Muscle of leg (tissue), 11 donors: ENCODE data around the gene PTGR3. TPM values are rescaled to one million over a fixed set of nuclear protein-coding genes. Genes with fewer than 3 reads are reported as not detected.

Experiments used
- DNase-seq: peaks from one replicate; pipeline ENCODE4 v3.0.0; 2013
- H3K27ac ChIP-seq: one replicate; pipeline ENCODE4 v1.5.1; 2013; ENCODE audit warnings: mild to moderate bottlenecking, low read length, control low read depth
- H3K27me3 ChIP-seq: one replicate; pipeline ENCODE4 v1.6.1; 2013; ENCODE audit warnings: low read length; ENCODE audit not compliant: control insufficient read depth, insufficient read depth
- H3K36me3 ChIP-seq: one replicate; pipeline ENCODE4 v1.6.1; 2013; ENCODE audit warnings: low read length; ENCODE audit not compliant: control insufficient read depth, insufficient read depth
- H3K4me1 ChIP-seq: one replicate; pipeline ENCODE4 v1.6.1; 2013; ENCODE audit warnings: low read length; ENCODE audit not compliant: control insufficient read depth, insufficient read depth
- H3K4me3 ChIP-seq: one replicate; pipeline ENCODE4 v1.5.1; 2013; ENCODE audit warnings: low read length, control low read depth
- H3K9me3 ChIP-seq: replicated peaks from 2 replicates; pipeline ENCODE4 v1.6.1; 2013; ENCODE audit warnings: low read depth, low read length; ENCODE audit not compliant: control insufficient read depth
- WGBS: methylation state at CpG from one replicate; pipeline ENCODE4 v1.1.5; 2013; ENCODE audit warnings: missing lambda C conversion rate; ENCODE audit not compliant: insufficient coverage; 5-methylcytosine and 5-hydroxymethylcytosine counted together
- polyA plus RNA-seq, 8 donors: library from polyadenylated mRNA; unstranded; fragments of 120-200 nt; gene quantifications; one replicate each; pipeline versions ENCODE4 v1.2.1 to v1.2.3, GENCODE V29; 2013; ENCODE audit warnings: inconsistent platforms in 1 of 8, low replicate concordance in 1 of 8; ENCODE audit not compliant: insufficient read length in 8 of 8, insufficient read depth in 1 of 8
- total RNA-seq: library from RNA; stranded (reverse); fragments of 120-200 nt; gene quantifications from one replicate; pipeline ENCODE4 v1.2.4, GENCODE V29; 2013

Gene PTGR3
- total and polyA plus RNA-seq, 9 donors: 15.9 to 42.6 (median 33.4) TPM

DNA sequence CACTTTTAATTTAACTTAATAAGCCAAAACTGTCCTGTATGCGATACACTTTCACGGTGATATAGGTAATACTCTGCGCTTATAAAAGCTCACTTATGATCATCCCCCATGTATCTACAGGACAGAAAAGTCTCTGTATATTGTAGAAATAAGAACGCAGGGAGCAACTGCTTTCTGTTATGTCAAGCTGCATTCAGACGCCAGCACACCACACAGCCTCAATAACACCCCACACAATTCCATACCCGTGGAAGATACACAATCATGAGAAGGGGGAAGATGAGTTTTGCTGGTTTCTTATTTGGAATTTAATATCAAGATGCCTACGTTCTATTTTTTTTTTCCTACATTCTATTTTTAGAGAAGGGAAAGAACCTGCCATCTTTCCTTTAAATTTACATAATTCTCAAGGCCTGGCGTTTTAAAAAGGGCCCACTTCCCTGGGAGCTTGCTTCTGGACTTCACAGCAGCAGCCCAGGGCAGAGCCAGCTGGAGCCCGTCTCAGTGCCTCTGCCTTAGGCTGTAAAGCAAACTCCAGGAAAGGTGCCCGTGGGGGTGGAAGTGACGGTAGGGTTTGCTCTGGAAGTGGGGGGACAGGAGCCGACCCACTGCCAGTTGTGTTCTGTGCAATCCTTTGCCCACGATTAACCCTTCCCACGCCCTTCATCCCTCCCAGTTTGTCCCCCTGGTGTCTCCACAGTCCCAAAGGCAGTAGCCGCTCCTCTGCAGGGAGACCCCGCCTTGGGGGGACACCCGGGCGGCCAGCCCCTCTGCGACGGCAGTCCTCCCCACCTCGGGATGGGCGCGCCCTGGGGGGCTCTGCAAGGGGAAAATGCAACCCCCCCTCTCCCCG lies 5.3 kb downstream of the PTGR3 start:
- peaks cover 13% of the 10 kb centered on the region for H3K36me3 ChIP-seq
- H3K4me1 ChIP-seq: peaks cover 50% of the 10 kb centered on the region
- H3K9me3 ChIP-seq: no peaks in the 10 kb centered on the region
- peak overlapping the region; percentile 93 for H3K27ac ChIP-seq
- WGBS: 4% methylated on average over 5 of the region's 24 CpGs
- peaks cover 2% of the 10 kb centered on the region for H3K27me3 ChIP-seq
- DNase-seq: peak; percentile 79
- H3K4me3 ChIP-seq: peak overlapping the region; percentile 91

DNA sequence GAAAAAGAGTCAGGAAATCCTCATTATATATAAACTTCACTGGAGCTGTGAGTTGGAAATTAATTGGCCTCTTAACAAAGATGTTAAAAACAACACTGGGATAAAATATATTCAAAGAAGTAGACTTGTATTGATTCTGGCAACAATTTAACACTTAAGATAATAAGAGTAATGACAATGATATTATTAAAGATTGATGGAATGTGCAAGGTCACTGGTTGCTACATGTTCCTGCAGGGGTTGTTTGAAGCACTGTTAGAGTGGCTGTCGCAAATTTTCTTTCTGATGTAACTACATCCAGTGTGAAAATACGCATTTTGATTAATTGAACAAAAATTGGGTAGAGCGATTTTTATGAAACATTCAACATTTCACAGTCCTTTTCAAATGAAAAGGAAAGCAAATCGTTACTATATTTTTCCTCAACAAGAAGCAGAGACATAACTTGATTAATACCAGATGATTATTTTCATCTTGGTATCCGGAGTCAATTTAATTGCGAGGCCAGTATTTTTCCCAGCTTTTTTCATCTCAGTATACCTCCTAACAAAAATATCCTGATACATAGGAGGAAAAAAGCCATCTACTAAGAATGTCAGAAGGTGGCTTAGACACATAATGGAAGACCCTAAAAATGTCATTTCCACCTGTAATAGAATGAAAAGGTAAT lies 6.1 kb downstream of the PTGR3 start:
- Histone ChIP-seq H3K4me3 (no peak overlapping the region), H3K36me3 (peaks cover 15% of the 10 kb centered on the region), H3K27me3 (peaks cover 2% of the 10 kb centered on the region), H3K9me3 (no peaks in the 10 kb centered on the region), H3K27ac (peak overlapping the region; percentile 93), H3K4me1 (peaks cover 53% of the 10 kb centered on the region)
- peak; percentile 48 for DNase-seq
- no CpG with 5 or more reads among the region's 6 CpGs for WGBS

DNA sequence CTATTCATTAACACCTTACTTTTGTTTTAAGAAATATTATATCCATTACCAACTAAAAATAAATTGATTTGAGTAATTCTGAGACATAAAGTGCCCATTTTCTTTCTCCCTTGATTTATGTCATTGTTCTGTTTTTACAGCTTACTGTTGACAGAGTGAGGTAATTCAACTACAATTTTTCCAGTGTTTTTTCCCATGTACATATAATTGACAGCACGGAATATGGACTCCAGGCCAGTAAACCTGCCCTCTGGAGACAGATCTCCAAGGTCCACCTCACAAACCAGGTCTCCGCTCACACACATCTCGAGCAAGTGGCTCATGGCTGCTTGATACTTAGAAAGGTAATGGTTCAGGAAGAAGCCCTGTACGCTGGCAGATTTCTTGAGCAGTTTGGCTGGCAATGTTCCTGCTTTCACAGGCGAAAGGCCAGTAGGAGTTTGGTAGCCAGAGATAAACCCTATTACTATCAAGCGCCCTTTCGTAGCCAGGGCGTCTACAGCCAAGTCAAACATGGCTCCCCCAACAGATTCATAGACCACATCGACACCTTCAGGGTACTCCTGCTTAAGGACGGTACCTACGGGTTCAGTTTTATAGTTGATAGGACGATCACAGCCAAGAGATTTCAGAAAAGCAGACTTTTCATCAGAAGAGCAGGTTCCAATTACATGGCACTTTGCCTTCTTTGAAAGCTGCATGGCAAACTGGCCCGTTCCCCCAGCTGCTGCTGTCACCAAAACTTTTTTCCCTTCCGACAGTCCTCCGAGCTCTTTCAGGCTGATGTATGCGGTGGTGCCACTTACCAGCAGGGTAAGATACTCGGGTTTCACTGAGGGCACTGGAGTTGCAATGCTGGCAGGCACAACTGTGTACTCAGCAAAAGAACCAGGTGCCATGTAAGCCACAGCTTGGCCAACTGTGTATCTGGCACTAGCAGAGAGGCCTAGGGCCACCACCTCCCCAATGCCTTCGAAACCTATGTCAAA lies 7.4 kb downstream of the PTGR3 start:
- 63% methylated on average over 11 of the region's 18 CpGs for WGBS
- Histone ChIP-seq H3K27ac (peak overlapping the region; percentile 93), H3K4me3 (peak overlapping the region; percentile 2), H3K4me1 (peaks cover 48% of the 10 kb centered on the region), H3K36me3 (peaks cover 17% of the 10 kb centered on the region), H3K27me3 (peaks cover 2% of the 10 kb centered on the region), H3K9me3 (no peaks in the 10 kb centered on the region)
- DNase-seq: peak; percentile 91

DNA sequence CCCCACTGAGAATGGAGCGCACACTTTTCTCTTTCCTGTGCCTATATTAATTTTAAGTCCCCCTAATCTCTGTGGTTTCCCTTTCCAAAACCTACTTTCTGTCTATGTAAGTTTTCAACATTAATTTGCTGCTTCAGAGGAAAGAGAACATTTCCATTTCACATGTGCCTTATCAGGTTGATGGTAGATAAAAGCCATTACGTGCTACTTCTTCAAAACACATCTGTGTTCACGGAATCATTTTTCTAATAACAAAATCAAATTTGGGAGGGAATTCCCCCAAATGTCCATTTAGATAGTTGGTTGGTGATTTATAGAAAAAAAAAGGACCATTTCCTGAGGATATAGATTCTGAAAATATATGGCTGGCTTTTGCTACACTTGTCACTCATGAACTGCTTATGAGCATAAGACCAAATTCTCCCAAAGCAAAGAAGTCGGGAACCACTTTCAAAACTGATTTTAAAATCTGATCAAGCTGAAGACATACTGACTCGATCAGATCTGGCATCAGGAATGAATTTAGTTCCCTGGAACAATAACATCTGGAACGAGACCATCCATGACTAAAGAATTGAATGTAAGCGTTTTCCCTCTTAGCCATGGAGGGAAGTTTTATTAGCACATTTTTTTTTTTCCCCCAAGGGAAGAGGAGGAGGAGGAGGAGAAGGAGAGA lies 8.2 kb downstream of the PTGR3 start:
- Histone ChIP-seq H3K9me3 (no peaks in the 10 kb centered on the region), H3K4me3 (no peak overlapping the region), H3K27me3 (peaks cover 2% of the 10 kb centered on the region), H3K27ac (peak overlapping the region; percentile 93), H3K36me3 (peaks cover 19% of the 10 kb centered on the region), H3K4me1 (peaks cover 45% of the 10 kb centered on the region)
- 20% methylated on average over 1 of the region's 7 CpGs for WGBS
- DNase-seq: peak; percentile 89

DNA sequence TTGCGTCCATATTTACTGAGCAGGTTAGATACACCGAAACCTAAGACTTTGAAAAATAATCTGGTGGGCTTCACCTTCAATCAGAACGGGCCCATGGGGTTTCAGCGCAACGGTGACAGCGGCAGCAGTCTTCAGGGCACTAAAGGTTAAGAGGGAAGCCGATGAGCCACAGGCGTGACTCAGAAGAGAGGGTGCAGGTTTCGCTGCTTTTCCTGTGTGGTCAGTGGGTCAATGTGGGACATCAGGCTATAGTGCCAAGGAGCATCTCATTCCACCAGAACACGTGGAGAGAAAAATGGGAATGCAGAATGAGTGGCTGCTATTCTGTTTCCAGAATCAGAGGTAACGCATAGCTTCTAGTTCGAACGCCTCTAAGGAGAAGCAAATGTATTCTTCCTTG lies 8.9 kb downstream of the PTGR3 start:
- no peaks in the 10 kb centered on the region for H3K27me3 ChIP-seq
- no peak for DNase-seq
- H3K4me3 ChIP-seq: no peak overlapping the region
- H3K36me3 ChIP-seq: peaks cover 19% of the 10 kb centered on the region
- no peaks in the 10 kb centered on the region for H3K9me3 ChIP-seq
- peaks cover 41% of the 10 kb centered on the region for H3K4me1 ChIP-seq
- 78% methylated on average over 12 of the region's 13 CpGs for WGBS
- H3K27ac ChIP-seq: no peak overlapping the region

DNA sequence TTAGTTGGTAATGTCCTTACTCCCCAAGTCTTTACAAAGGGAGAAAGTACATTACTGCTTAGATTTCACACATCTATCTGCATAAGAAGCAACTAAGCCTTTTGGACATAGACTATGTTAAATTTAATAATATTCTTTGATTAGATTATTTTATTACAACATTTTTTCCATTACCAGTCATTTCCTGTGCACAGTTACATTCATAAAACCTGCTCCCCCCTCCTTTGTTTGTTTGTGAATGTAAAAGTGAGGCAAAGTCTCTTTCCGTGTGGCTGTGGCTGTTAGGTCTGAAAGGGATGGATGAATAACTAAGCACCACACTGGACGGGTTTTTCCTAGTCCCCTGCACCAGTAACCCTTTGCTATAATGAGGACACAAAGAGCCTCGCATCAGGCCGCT lies 9.6 kb downstream of the PTGR3 start:
- DNase-seq: peak; percentile 54
- Histone ChIP-seq H3K4me3 (no peak overlapping the region), H3K27ac (peak overlapping the region; percentile 67), H3K9me3 (no peaks in the 10 kb centered on the region), H3K4me1 (peaks cover 39% of the 10 kb centered on the region), H3K27me3 (no peaks in the 10 kb centered on the region), H3K36me3 (peaks cover 19% of the 10 kb centered on the region)
- WGBS: 68% methylated on average over 2 of the region's 4 CpGs

DNA sequence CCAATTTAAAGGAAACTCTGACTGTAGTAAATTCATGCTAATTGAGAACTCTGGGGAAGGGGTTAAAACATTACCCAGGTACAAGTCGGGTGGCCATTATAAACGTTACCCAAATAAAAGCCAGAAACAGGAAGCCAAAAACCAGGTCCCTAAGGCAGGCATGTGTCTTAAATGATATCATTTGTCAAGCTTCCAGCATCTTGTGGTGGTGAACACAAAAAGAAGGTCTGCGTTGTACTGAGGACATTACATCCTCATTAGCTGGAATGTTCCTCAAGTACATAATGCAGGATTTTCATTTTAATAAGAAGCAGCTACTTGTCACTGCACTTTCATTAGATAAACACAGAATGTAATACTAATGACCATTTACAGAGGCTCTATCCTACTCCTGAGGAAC lies 10.9 kb downstream of the PTGR3 start:
- peak overlapping the region; percentile 39 for H3K27ac ChIP-seq
- no peaks in the 10 kb centered on the region for H3K27me3 ChIP-seq
- H3K9me3 ChIP-seq: no peaks in the 10 kb centered on the region
- H3K4me1 ChIP-seq: peaks cover 32% of the 10 kb centered on the region
- no peak overlapping the region for H3K4me3 ChIP-seq
- WGBS: 80% methylated on average over 1 of the region's 3 CpGs
- DNase-seq: peak; percentile 73
- peaks cover 19% of the 10 kb centered on the region for H3K36me3 ChIP-seq

DNA sequence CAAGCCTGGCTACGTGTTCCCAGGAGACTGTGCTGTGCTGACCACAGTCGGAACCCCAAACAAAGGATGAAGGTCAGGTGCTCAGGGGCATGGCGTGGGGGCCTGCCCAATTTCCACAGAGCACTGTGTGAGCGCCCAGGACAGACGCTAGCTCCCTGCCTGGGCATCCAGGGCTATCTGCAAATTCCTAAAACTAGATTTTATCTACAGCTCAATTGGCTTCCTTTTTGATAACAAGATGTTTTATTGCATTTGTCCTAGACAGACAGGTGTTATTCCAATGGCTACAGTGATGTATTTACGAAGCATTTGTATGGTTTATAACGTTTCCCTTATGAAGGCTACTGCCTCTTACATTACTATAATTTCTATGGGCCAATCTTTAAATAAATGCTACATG lies 16.0 kb downstream of the PTGR3 start:
- Histone ChIP-seq H3K9me3 (no peaks in the 10 kb centered on the region), H3K36me3 (peaks cover 4% of the 10 kb centered on the region)

DNA sequence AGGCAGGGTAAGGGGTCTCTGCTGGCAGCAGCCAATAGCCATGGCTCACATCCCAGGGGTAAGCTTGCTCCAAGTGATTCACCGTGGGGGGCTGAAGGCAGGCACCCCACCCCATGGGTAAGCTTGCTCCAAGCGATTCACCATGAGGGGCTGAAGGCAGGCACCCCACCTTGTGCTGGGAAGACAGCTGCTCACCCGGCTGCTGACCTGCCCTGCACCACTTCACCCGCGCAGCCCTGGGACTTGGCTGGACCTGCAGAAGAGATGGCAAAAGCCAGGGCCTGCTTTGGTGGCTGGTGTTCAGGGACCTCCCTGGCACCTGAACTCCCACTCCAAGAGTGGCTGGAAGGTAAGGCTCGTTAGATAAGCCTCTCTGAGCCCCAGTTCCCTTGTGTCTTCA lies 19.2 kb downstream of the PTGR3 start:
- WGBS: 96% methylated on average over 5 of the region's 6 CpGs
- H3K4me1 ChIP-seq: no peaks in the 10 kb centered on the region
- no peak for DNase-seq

More for the DNA sequence above, 16.0 kb downstream of the PTGR3 start:
- no peaks in the 10 kb centered on the region for H3K27me3 ChIP-seq
- DNase-seq: no peak
- peaks cover 2% of the 10 kb centered on the region for H3K4me1 ChIP-seq
- H3K27ac ChIP-seq: no peak overlapping the region
- no peak overlapping the region for H3K4me3 ChIP-seq
- 64% methylated on average over 3 of the region's 7 CpGs for WGBS

More for the DNA sequence above, 19.2 kb downstream of the PTGR3 start:
- Histone ChIP-seq H3K9me3 (no peaks in the 10 kb centered on the region), H3K4me3 (no peak overlapping the region), H3K27me3 (no peaks in the 10 kb centered on the region), H3K36me3 (no peaks in the 10 kb centered on the region), H3K27ac (no peak overlapping the region)
